SKM-1 (cell line): ENCODE results near the gene MS4A13.
A peak's percentile ranks its signal among the peaks of the same experiment; 100 is the strongest.
"Not testable (repeated sequence)": the region's sequence is repeated elsewhere in the genome, so short reads cannot be mapped to it uniquely, and the experiment has no call there.

ENCODE experiments used
- DNase-seq: peaks from one replicate; lab custom pipeline; 2025; ENCODE audit not compliant: unreplicated experiment; lab: John Stamatoyannopoulos, UW

MS4A13 gene

GRCh38 chr11:60515144-60515855, at the start of gene MS4A13:
TSS of gene MS4A13 (plus strand) at chr11:60515392. CDS start at chr11:60518084, 2,692 bp downstream.
- DNase-seq: no peak

GRCh38 chr11:60468829-60469228, 46.4 kb upstream of the MS4A13 start:
- no peak for DNase-seq

GRCh38 chr11:60469723-60470122, 45.5 kb upstream of the MS4A13 start:
- no peak for DNase-seq

GRCh38 chr11:60477035-60477445, 38.2 kb upstream of the MS4A13 start:
- DNase-seq: no peak

- DNase-seq: peak; percentile 57
Observed at GRCh38 chr11:60482361-60482760, 32.8 kb upstream of the MS4A13 start.

GRCh38 chr11:60485987-60486386, 29.2 kb upstream of the MS4A13 start:
- DNase-seq: no peak

GRCh38 chr11:60492488-60493009, 22.6 kb upstream of the MS4A13 start, which contains the start of gene MS4A12:
TSS of gene MS4A12 (plus strand) at chr11:60492778. CDS start at chr11:60497319, 4,541 bp downstream.
- DNase-seq: no peak

- DNase-seq: no peak
Observed at GRCh38 chr11:60493454-60493853, 21.7 kb upstream of the MS4A13 start.

GRCh38 chr11:60498399-60498798, 16.8 kb upstream of the MS4A13 start:
- no peak for DNase-seq

- no peak for DNase-seq
Observed at GRCh38 chr11:60498853-60499252, 16.3 kb upstream of the MS4A13 start.

- no peak for DNase-seq
Observed at GRCh38 chr11:60500276-60500910, 14.8 kb upstream of the MS4A13 start.

GRCh38 chr11:60502221-60502775, 12.9 kb upstream of the MS4A13 start:
- DNase-seq: no peak

GRCh38 chr11:60504219-60504905, 10.8 kb upstream of the MS4A13 start:
- no peak for DNase-seq

GRCh38 chr11:60509609-60510008, 5.6 kb upstream of the MS4A13 start:
- not testable (repeated sequence) for DNase-seq

GRCh38 chr11:60510209-60510608, 5.0 kb upstream of the MS4A13 start:
- not testable (repeated sequence) for DNase-seq

GRCh38 chr11:60511393-60511792, 3.8 kb upstream of the MS4A13 start:
- DNase-seq: no peak

- no peak for DNase-seq
Observed at GRCh38 chr11:60512651-60513225, 2.5 kb upstream of the MS4A13 start.

GRCh38 chr11:60513496-60514460, 1.4 kb upstream of the MS4A13 start:
- DNase-seq: no peak

- no peak for DNase-seq
Observed at GRCh38 chr11:60528465-60528864, 13.3 kb downstream of the MS4A13 start.

- peak; percentile 74 for DNase-seq
Observed at GRCh38 chr11:60528934-60529333, 13.7 kb downstream of the MS4A13 start.
